HuH-7.5 (cell line): ENCODE results near the gene CDKN2D.
"Not testable (repeated sequence)": the region's sequence is repeated elsewhere in the genome, so short reads cannot be mapped to it uniquely, and the experiment has no call there.

Experiments used
- DNase-seq: peaks from one replicate; pipeline ENCODE4 v3.0.0; 2011; ENCODE audit warnings: low spot score

Gene CDKN2D

GRCh38 chr19:10551698-10552301, 17.0 kb downstream of the CDKN2D start:
- peak; percentile 72 for DNase-seq

GRCh38 chr19:10551006-10551405, 17.8 kb downstream of the CDKN2D start:
- not testable (repeated sequence) for DNase-seq

- no peak for DNase-seq
Observed at GRCh38 chr19:10550336-10550735, 18.4 kb downstream of the CDKN2D start.

- no peak for DNase-seq
Observed at GRCh38 chr19:10549733-10550132, 19.0 kb downstream of the CDKN2D start.

DNA sequence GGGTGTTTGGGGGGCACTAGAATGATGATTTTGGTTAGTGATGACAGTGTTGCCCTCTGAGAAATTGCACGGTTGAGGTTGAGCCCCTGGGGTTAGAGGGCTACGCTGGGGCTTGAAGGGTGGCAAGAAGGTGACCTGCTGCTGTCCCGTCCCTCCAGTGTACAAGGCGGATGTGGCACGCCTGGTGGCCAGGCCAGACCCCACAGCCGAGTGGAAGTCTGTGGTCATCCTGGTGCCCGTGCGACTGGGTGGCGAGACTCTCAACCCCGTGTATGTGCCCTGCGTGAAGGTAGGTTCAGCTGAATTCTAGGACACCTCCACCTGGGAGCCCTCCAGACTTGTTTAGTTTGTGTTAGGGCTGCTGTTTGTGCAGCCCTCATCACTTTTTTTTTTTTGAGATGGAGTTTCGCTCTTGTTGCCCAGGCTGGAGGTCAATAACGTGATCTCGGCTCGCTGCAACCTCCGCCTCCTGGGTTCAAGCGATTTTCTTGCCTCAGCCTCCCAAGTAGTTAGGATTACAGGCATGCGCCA, 20.0 kb downstream of the CDKN2D start:
- no peak for DNase-seq

- no peak for DNase-seq
Observed at GRCh38 chr19:10546817-10547216, 22.0 kb downstream of the CDKN2D start.

- no peak for DNase-seq
Observed at GRCh38 chr19:10544753-10545251, 24.0 kb downstream of the CDKN2D start.

DNA sequence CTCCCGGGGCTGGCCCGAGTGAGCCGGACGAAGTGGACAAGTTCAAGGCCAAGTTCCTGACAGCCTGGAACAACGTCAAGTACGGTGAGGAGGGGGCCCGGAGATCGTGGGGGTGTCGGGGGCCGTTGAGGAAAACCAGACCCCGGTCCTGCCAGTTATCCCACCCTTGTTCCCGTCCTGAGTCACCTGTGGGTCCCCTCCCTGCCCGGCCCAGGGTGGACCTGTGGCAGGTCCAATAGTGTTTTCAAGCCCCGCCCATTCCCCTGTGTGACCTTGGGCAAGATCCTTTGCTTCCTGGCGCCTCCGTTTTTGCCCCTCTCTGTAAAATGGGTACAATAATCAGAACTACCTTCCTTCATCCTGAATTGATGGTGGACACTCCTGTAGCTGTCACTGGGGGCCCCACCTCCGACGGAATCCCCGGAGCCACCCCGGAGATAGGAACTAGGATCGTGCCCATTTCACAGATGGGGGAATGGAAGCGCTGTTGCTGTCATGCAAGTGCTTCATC, 24.5 kb downstream of the CDKN2D start:
- peak; percentile 63 for DNase-seq

GRCh38 chr19:10543420-10544241, 25.1 kb downstream of the CDKN2D start, which contains the start of gene ATG4D:
ATG4D (plus strand) TSS chr19:10543904; CDS start chr19:10544091, 187 bp downstream.
- peak; percentile 97 for DNase-seq

DNA sequence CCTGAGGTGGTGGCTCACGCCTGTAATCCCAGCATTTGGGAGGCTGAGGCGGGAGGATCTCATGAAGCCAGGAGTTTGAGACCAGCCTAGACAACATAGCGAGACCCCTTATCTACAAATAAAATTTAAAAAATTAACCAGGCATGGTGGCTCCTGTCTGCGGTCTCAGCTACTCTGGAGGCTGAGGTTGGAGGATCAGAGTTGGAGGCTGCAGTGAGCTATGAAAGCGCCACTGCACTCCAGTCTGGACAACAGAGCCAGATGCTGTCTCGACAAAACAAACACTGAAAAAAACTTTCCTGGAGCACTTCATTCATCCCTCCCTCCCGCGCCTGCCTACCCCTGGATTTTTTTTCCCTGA, 25.7 kb downstream of the CDKN2D start:
- DNase-seq, result no peak

DNA sequence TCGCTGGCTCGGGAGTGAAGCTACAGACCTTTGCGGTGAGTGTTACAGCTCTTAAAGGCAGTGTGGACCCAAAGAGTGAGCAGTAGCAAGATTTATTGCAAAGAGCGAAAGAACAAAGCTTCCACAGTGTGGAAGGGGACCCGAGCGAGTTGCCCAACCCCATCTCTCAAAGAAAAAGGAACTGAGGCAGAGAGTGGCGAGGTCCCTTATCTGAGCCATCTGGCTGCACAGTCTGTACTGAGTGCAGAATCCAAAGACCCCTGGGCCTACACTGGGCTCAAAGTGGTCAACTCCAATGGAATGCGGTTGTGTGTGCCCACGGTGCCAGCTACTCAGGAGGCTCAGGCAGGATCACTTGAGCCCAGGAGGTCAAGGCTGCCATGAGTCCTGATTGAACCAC, 29.8 kb downstream of the CDKN2D start:
- not testable (repeated sequence) for DNase-seq

GRCh38 chr19:10538204-10538983, 30.4 kb downstream of the CDKN2D start:
- no peak for DNase-seq

- DNase-seq, result no peak
Observed at GRCh38 chr19:10537668-10538067, 31.1 kb downstream of the CDKN2D start.

- DNase-seq, result no peak
Observed at GRCh38 chr19:10535613-10536012, 33.2 kb downstream of the CDKN2D start.

DNA sequence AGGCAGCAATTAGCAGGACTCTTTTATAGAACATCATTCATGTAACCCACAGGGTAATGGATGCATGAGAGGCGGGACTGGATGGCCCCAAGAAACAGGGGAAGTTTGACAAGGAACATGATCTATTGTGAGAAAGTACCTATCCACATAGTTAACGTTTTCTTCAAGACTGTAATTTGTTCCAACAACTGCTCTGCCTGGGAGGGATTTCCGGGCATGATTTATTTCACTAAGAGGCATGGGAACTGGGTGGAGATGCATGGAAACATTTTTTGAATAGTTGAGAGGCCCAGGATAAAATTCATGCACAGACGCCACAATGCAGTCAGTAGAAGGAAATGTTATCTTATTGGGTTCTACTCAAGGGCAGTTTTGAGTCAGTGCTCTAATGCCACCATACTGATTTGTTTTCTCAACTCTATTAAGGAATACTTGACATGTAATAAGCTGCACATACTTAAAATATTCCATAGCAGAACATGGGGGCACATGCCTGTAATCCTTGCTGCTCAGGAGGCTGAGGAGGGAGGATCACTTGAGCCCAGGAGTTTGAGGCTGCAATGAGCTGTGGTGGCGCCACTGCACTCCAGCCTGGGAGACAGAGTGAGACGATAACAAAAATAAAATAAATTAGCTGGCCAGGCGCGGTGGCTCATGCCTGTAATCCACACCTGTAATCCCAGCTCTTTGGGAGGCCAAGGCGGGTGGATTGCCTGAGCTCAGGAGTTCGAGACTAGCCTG, 35.0 kb downstream of the CDKN2D start:
- DNase-seq, result no peak

GRCh38 chr19:10532457-10532856, 36.3 kb downstream of the CDKN2D start:
- no peak for DNase-seq

DNA sequence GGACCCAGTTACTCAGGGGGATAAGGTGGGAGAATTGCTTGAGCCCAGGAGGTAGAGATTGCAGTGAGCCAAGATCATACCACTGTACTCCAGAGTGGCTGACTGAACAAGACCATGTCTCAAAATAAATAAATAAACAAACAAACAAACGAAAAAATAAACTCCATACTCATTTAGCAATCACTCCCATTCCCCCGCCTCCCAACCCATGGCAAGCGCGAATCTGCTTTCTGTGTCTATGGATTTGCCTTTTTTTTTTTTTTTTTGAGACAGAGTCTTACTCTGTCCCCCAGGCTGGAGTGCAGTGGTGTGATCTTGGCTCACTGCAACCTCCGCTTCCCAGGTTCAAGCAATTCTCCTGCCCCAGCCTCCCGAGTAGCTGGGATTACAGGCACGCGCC, 41.9 kb downstream of the CDKN2D start:
- not testable (repeated sequence) for DNase-seq

DNA sequence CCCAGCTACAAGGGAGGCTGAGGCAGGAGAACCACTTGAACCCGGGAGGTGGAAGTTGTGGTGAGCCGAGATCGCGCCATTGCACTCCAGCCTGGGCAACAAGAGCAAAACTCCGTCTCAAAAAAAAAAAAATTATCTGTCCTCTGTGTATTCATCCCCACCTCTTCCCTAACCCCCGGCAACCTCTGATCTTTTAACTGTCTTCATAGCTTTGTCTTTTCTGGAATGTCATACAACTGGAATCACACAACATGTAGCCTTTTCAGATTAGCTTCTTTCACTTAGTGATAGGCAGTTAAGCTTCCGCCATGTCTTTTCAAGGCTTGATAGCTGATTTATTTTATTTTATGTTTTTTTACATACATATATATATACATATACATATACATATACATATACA, 43.1 kb downstream of the CDKN2D start:
- no peak for DNase-seq

DNA sequence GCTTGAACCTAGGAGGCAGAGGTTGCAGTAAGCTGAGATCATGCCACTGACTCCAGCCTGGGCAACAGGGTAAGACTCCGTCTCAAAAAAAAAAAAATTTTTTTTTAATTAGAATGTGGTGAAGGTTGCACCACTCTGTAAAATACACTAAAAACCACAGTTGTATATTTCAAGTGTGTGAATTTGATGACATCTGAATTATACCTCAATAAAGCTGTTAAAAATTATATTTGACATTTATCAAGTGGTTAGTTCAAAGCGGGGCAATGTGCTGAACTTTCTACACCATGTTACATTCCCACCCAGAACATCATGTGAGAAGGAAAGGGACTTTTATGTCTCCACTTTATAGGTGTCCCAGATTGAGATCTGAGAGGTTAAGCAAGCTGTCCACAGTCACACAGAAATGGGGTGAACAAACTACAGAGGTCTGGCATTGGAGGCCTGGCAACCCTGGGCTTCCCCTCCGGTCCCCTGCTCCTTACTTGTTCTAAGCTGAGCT, 45.6 kb downstream of the CDKN2D start:
- no peak for DNase-seq

DNA sequence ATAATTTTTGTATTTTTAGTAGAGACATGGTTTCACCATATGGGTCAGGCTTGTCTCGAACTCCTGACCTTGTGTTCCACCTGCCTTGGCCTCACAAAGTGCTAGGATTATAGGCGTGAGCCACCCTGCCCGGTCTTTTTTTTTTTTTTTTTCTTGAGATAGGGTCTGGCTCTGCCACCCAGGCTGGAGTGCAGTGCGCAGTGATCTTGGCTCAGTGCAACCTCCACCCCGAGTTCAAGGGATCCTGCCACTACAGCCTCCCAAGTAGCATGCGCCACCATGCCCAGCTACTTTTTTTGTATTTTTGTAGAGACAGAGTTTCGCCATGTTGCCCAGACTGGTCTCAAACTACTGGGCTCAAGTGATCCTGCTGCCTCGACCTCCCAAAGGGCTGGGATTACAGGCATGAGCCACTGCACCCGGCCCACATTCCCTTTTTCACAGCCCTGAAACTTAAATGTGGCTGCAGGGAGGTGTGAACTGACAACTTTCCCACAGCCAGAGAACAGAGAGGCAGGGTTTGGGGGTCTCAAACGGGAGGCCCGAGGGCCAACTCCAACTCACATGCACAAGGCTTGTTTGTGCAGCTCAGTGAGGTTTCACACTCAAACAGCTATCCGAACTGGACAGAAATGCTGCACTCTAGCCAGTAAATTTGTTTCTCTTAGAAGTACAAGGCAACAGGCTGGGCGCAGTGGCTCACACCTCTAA, 47.2 kb downstream of the CDKN2D start:
- no peak for DNase-seq
